ENCODE measurements around the gene DNAJC6. TPM values are rescaled to one million over a fixed set of nuclear protein-coding genes. Genes with fewer than 3 reads are reported as not detected.

The DNAJC6 gene
- total RNA-seq, 2 donors from 2014 or later, result 3.7 TPM

DNA sequence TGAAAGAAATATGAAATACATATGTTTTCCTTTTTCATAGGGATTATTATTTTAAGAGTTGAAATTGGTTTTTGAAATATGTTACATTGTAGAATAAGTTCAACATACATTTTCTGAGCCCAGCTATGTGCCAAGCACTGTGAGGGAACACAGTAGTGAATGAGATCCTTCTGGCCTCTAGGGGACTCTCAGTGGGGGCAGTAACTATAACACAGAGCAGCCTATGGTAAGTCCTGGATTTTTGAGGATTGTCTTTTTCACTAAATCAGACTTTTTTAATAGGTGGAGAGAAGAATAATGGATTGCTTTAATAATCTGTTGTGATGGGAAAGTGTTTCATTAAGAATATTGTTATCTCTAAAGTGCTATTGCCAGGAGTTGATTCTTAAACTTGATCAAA is 2.4 kb downstream of the DNAJC6 start:
- no peaks in the 10 kb centered on the region for H3K27me3 ChIP-seq (replicated peaks; ENCODE audit: insufficient read depth)
- no peak for DNase-seq (ENCODE audit: low spot score)

DNA sequence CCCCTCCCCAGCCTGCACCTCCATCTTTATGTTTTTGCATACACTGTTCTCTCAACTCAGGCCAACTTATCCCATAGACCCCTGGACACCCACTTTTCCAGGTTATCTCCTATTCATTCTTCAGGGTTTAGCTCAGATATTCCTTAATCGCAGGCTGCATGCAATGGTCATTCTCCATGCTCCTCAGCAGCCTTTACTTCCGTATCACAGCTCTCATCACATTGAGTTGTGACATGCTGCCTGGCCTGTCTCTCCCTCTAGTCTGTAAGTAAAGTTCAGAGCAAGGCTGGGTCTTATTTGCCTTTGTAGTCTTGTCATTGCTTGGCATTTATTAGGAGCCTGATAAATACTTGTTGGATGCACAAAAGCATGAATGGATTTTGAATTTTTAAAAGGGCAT is 6.9 kb downstream of the DNAJC6 start:
- H3K36me3 ChIP-seq, result no peaks in the 10 kb centered on the region
- ATAC-seq (ENCODE audit: insufficient number of reproducible peaks, low FRiP score, low read depth) (no peak), DNase-seq (ENCODE audit: low spot score) (no peak)
- H3K27ac ChIP-seq, result no peak overlapping the region
- no peak overlapping the region for H3K4me3 ChIP-seq
- H3K9me3 ChIP-seq, result no peaks in the 10 kb centered on the region
- no peaks in the 10 kb centered on the region for H3K4me1 ChIP-seq (ENCODE audit: control insufficient read depth in 1 of 2, low read depth in 2 of 2)
- no peak for TF ChIP-seq CTCF (IDR thresholded peaks at IDR 0.05)
- H3K27me3 ChIP-seq (replicated peaks; ENCODE audit: insufficient read depth), result no peaks in the 10 kb centered on the region

More for the DNA sequence above, 2.4 kb downstream of the DNAJC6 start:
- no peak for ATAC-seq (ENCODE audit: insufficient number of reproducible peaks, low FRiP score, low read depth)
- H3K9me3 ChIP-seq, result no peaks in the 10 kb centered on the region
- H3K36me3 ChIP-seq, result no peaks in the 10 kb centered on the region
- H3K4me1 ChIP-seq (ENCODE audit: control insufficient read depth in 1 of 2, low read depth in 2 of 2), result peaks cover 0 to 11% of the 10 kb centered on the region in 2 donors
- no peak overlapping the region for H3K4me3 ChIP-seq
- H3K27ac ChIP-seq, result no peak overlapping the region
- TF ChIP-seq CTCF (IDR thresholded peaks at IDR 0.05), result no peak

- H3K9me3 ChIP-seq, result no peaks in the 10 kb centered on the region
Measured at GRCh38 chr1:65317866-65318653, 8.7 kb downstream of the DNAJC6 start.

DNA sequence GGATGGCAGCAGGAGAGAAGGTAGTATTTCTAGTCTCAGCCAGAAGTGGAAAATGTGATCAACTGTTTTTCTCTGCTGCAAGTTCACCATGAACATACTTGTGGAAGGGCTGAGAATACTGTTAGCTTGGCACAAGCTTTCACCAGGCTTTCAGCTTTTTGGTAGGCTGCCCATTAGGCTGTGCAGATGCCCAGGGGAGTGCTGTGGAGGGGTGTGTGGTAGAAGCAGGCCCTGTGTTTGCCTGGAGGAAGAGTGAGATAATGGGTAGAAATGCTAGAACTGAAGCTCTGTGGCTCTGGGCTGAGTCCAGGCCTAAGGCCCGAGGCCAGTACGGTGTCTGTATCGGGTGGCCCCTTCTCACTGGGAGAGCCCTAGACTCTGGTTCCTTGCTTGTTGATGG is 9.8 kb downstream of the DNAJC6 start:
- Histone ChIP-seq H3K4me3 (no peak overlapping the region), H3K4me1 (ENCODE audit: control insufficient read depth in 1 of 2, low read depth in 2 of 2) (no peaks in the 10 kb centered on the region), H3K36me3 (no peaks in the 10 kb centered on the region), H3K27me3 (replicated peaks; ENCODE audit: insufficient read depth) (no peaks in the 10 kb centered on the region), H3K27ac (no peak overlapping the region), H3K9me3 (no peaks in the 10 kb centered on the region)
- no peak for TF ChIP-seq CTCF (IDR thresholded peaks at IDR 0.05)
- no peak for ATAC-seq (ENCODE audit: insufficient number of reproducible peaks, low FRiP score, low read depth)
- no peak for DNase-seq (ENCODE audit: low spot score)

More at GRCh38 chr1:65317866-65318653, 8.7 kb downstream of the DNAJC6 start:
- no peak for DNase-seq (ENCODE audit: low spot score)
- no peak overlapping the region for H3K4me3 ChIP-seq
- no peaks in the 10 kb centered on the region for H3K36me3 ChIP-seq
- no peak overlapping the region for H3K27ac ChIP-seq
- no peaks in the 10 kb centered on the region for H3K27me3 ChIP-seq (replicated peaks; ENCODE audit: insufficient read depth)
- no peaks in the 10 kb centered on the region for H3K4me1 ChIP-seq (ENCODE audit: control insufficient read depth in 1 of 2, low read depth in 2 of 2)
- no peak for TF ChIP-seq CTCF (IDR thresholded peaks at IDR 0.05)
- no peak for ATAC-seq (ENCODE audit: insufficient number of reproducible peaks, low FRiP score, low read depth)

DNA sequence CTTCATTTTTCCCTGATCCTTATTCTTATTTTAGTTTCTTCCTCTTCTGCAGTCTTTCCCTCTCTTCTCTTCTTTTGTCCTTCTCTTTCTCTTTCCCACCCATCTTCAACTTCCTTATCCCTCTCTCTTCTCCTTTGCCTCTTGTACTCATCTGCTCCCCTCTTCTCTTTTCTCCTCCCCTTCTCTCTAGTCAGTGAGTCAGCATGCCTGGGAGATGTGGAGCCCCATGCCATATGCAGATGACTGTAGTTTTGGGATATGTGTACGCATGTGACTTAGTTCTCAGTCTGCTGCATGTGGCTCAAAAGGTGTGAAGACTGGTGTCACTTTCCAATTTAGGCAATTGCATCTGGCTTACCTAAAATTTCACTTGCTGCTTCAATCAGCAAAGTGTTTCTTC is 10.4 kb downstream of the DNAJC6 start:
- TF ChIP-seq CTCF (IDR thresholded peaks at IDR 0.05), result no peak
- no peak for ATAC-seq (ENCODE audit: insufficient number of reproducible peaks, low FRiP score, low read depth)
- Histone ChIP-seq H3K4me3 (no peak overlapping the region), H3K9me3 (no peaks in the 10 kb centered on the region), H3K36me3 (no peaks in the 10 kb centered on the region), H3K27ac (no peak overlapping the region), H3K4me1 (ENCODE audit: control insufficient read depth in 1 of 2, low read depth in 2 of 2) (no peaks in the 10 kb centered on the region), H3K27me3 (replicated peaks; ENCODE audit: insufficient read depth) (no peaks in the 10 kb centered on the region)
- no peak for DNase-seq (ENCODE audit: low spot score)

Data from thoracic aorta (tissue), 2 donors.